GM23248 (cell line): ENCODE results near the gene NAT8L. TPM values are rescaled to one million over a fixed set of nuclear protein-coding genes. Genes with fewer than 3 reads are reported as not detected.

ENCODE experiments used
- DNase-seq: peaks from one replicate; pipeline ENCODE4 v3.0.0-alpha.2; 2015
- H2AFZ ChIP-seq: fragments of 200-600 bp; sonication (generic); 2 replicates; pipeline ENCODE4 v1.6.1; 2016; ENCODE audit warnings: antibody characterized with exemption
- H3F3A ChIP-seq: fragments of 200-600 bp; sonication (generic); 2 replicates; pipeline ENCODE4 v1.6.1; 2016; ENCODE audit warnings: mild to moderate bottlenecking, antibody characterized with exemption, mixed run types; ENCODE audit not compliant: insufficient read depth
- H3K27ac ChIP-seq: fragments of 200-600 bp; sonication (generic); 2 replicates; pipeline ENCODE4 v1.5.1; 2016; ENCODE audit warnings: mild to moderate bottlenecking
- H3K27me3 ChIP-seq: fragments of 200-600 bp; sonication (generic); replicated peaks from 2 replicates; pipeline ENCODE4 v1.6.1; 2016; ENCODE audit warnings: mild to moderate bottlenecking; ENCODE audit not compliant: insufficient read depth
- H3K36me3 ChIP-seq: fragments of 200-600 bp; sonication (generic); 2 replicates; pipeline ENCODE4 v1.6.1; 2016; ENCODE audit warnings: low read depth, mild to moderate bottlenecking
- H3K4me1 ChIP-seq: fragments of 200-600 bp; sonication (generic); 2 replicates; pipeline ENCODE4 v1.6.1; 2016; ENCODE audit warnings: mild to moderate bottlenecking; ENCODE audit not compliant: insufficient read depth
- H3K4me2 ChIP-seq: fragments of 200-600 bp; sonication (generic); one replicate; pipeline ENCODE4 v1.6.1; 2016; ENCODE audit warnings: mild to moderate bottlenecking; ENCODE audit not compliant: unreplicated experiment
- H3K4me3 ChIP-seq: fragments of 200-600 bp; sonication (generic); 2 replicates; pipeline ENCODE4 v1.5.1; 2016; ENCODE audit warnings: mild to moderate bottlenecking
- H3K79me2 ChIP-seq: fragments of 200-600 bp; sonication (generic); 2 replicates; pipeline ENCODE4 v1.6.1; 2016; ENCODE audit warnings: mild to moderate bottlenecking; ENCODE audit not compliant: insufficient read depth
- H3K9ac ChIP-seq: fragments of 200-600 bp; sonication (generic); 2 replicates; pipeline ENCODE4 v1.6.1; 2016; ENCODE audit warnings: mild to moderate bottlenecking
- H3K9me2 ChIP-seq: fragments of 200-600 bp; sonication (generic); 2 replicates; pipeline ENCODE4 v1.6.1; 2016; ENCODE audit warnings: mixed run types, mild to moderate bottlenecking, moderate library complexity; ENCODE audit not compliant: insufficient read depth
- H3K9me3 ChIP-seq: fragments of 200-600 bp; sonication (generic); one replicate; pipeline ENCODE4 v1.6.1; 2017; ENCODE audit warnings: low read depth
- H4K20me1 ChIP-seq: fragments of 200-600 bp; sonication (generic); 2 replicates; pipeline ENCODE4 v1.6.0; 2016; ENCODE audit not compliant: insufficient read depth
- EZH2 ChIP-seq: fragments of 200-600 bp; sonication (generic); IDR thresholded peaks from 2 replicates; pipeline ENCODE4 v1.6.1; 2018; ENCODE audit warnings: antibody characterized with exemption, mild to moderate bottlenecking; ENCODE audit not compliant: insufficient read depth, poor library complexity, severe bottlenecking
- EZH2phosphoT487 ChIP-seq: fragments of 200-600 bp; sonication (generic); IDR thresholded peaks from 2 replicates; pipeline ENCODE4 v1.6.1; 2018; ENCODE audit warnings: antibody characterized with exemption, moderate library complexity, mild to moderate bottlenecking, low read depth; ENCODE audit not compliant: insufficient read depth
- WGBS, 2 experiments: methylation state at CpG; one replicate each; pipeline ENCODE4 v1.1.6; 2015 to 2017; ENCODE audit warnings: low lambda C conversion rate in 2 of 2, low coverage in 1 of 2; ENCODE audit errors: missing lambda C conversion rate in 2 of 2; 5-methylcytosine and 5-hydroxymethylcytosine counted together
- in situ Hi-C: fragments of 300-500 bp; cut with MboI; formaldehyde crosslinking; loops from 2 replicates; pipeline ENCODE4 v1.15.0; 2020
- polyA plus RNA-seq: library from polyadenylated mRNA; unstranded; fragments of >200 nt; fragmentation: Nextera tagmentation; extraction: Ambion mirVana; gene quantifications from 2 replicates; pipeline ENCODE4 v1.2.1, GENCODE V29; 2016
- total RNA-seq: library from RNA; depleted of rRNA; stranded (reverse); fragments of >200 nt; shearing (Covaris generic); gene quantifications from 2 replicates; pipeline ENCODE4 v1.2.3, GENCODE V29; 2014

The NAT8L gene
- total and polyA plus RNA-seq, 2 experiments from 2014 or later: 0.03 TPM; not detected in 1

- in situ Hi-C loops: no loop called here
- TF ChIP-seq EZH2phosphoT487 (no peak), EZH2 (no peak)
- H4K20me1 ChIP-seq: no peaks in the 10 kb centered on the region
Observed at GRCh38 chr4:2082118-2082517, 23.0 kb downstream of the NAT8L start.

GRCh38 chr4:2082627-2083026, 23.5 kb downstream of the NAT8L start:
- no peak overlapping the region for H3K4me3 ChIP-seq
- TF ChIP-seq EZH2 (no peak), EZH2phosphoT487 (no peak)
- H3K27ac ChIP-seq: no peak overlapping the region
- H2AFZ ChIP-seq: no peak overlapping the region
- no peak overlapping the region for H3K4me2 ChIP-seq
- no peaks in the 10 kb centered on the region for H3K79me2 ChIP-seq
- no peak overlapping the region for H3K9ac ChIP-seq
- no peaks in the 10 kb centered on the region for H3K4me1 ChIP-seq
- no peaks in the 10 kb centered on the region for H3F3A ChIP-seq
- 79 to 85% methylated on average over 4 of the region's 4 CpGs for WGBS, 2 experiments
- DNase-seq: no peak
- no peaks in the 10 kb centered on the region for H3K27me3 ChIP-seq
- no peaks in the 10 kb centered on the region for H4K20me1 ChIP-seq
- in situ Hi-C loops: no loop called here
- H3K9me3 ChIP-seq: no peaks in the 10 kb centered on the region
- no peaks in the 10 kb centered on the region for H3K36me3 ChIP-seq
- no peaks in the 10 kb centered on the region for H3K9me2 ChIP-seq

More at GRCh38 chr4:2082118-2082517, 23.0 kb downstream of the NAT8L start:
- Histone ChIP-seq H3K4me3 (no peak overlapping the region), H3K27ac (no peak overlapping the region), H3K4me2 (no peak overlapping the region), H3K27me3 (no peaks in the 10 kb centered on the region), H3K36me3 (no peaks in the 10 kb centered on the region), H3K9me3 (no peaks in the 10 kb centered on the region), H3K4me1 (no peaks in the 10 kb centered on the region), H2AFZ (no peak overlapping the region), H3K9ac (no peak overlapping the region), H3K9me2 (no peaks in the 10 kb centered on the region), H3K79me2 (no peaks in the 10 kb centered on the region), H3F3A (no peaks in the 10 kb centered on the region)
- 85% methylated on average over 3 of the region's 3 CpGs for WGBS, 2 experiments
- DNase-seq: no peak

GRCh38 chr4:2083116-2083825, 24.1 kb downstream of the NAT8L start:
- no peaks in the 10 kb centered on the region for H3K9me2 ChIP-seq
- no peak overlapping the region for H3K4me2 ChIP-seq
- no peak overlapping the region for H2AFZ ChIP-seq
- no peaks in the 10 kb centered on the region for H3K27me3 ChIP-seq
- H3K79me2 ChIP-seq: no peaks in the 10 kb centered on the region
- H3K36me3 ChIP-seq: no peaks in the 10 kb centered on the region
- H3K9me3 ChIP-seq: no peaks in the 10 kb centered on the region
- no peak overlapping the region for H3K4me3 ChIP-seq
- in situ Hi-C loops: no loop called here
- 83 to 84% methylated on average over 15 of the region's 15 CpGs for WGBS, 2 experiments
- H3K27ac ChIP-seq: no peak overlapping the region
- TF ChIP-seq EZH2phosphoT487: no peak
- TF ChIP-seq EZH2: no peak
- no peaks in the 10 kb centered on the region for H3F3A ChIP-seq
- no peak for DNase-seq
- no peak overlapping the region for H3K9ac ChIP-seq
- no peaks in the 10 kb centered on the region for H3K4me1 ChIP-seq
- no peaks in the 10 kb centered on the region for H4K20me1 ChIP-seq

GRCh38 chr4:2083826-2084160, 24.7 kb downstream of the NAT8L start:
- H3K36me3 ChIP-seq: no peaks in the 10 kb centered on the region
- H3K4me2 ChIP-seq: no peak overlapping the region
- H3F3A ChIP-seq: no peaks in the 10 kb centered on the region
- H3K4me3 ChIP-seq: no peak overlapping the region
- no peaks in the 10 kb centered on the region for H3K9me3 ChIP-seq
- DNase-seq: no peak
- no peaks in the 10 kb centered on the region for H3K79me2 ChIP-seq
- no peaks in the 10 kb centered on the region for H4K20me1 ChIP-seq
- in situ Hi-C loops: no loop called here
- H3K27me3 ChIP-seq: no peaks in the 10 kb centered on the region
- no peak overlapping the region for H3K27ac ChIP-seq
- H3K9me2 ChIP-seq: no peaks in the 10 kb centered on the region
- no peak overlapping the region for H2AFZ ChIP-seq
- 87 to 88% methylated on average over 6 of the region's 6 CpGs for WGBS, 2 experiments
- no peak overlapping the region for H3K9ac ChIP-seq
- H3K4me1 ChIP-seq: no peaks in the 10 kb centered on the region
- TF ChIP-seq EZH2phosphoT487 (no peak), EZH2 (no peak)

- Histone ChIP-seq H3K4me2 (no peak overlapping the region), H3K4me1 (no peaks in the 10 kb centered on the region), H4K20me1 (no peaks in the 10 kb centered on the region), H3K27ac (no peak overlapping the region), H3K9me3 (no peaks in the 10 kb centered on the region), H3K36me3 (no peaks in the 10 kb centered on the region), H3K9ac (no peak overlapping the region), H2AFZ (no peak overlapping the region), H3K79me2 (no peaks in the 10 kb centered on the region), H3K9me2 (no peaks in the 10 kb centered on the region), H3K4me3 (no peak overlapping the region), H3F3A (no peaks in the 10 kb centered on the region), H3K27me3 (no peaks in the 10 kb centered on the region)
- 74 to 78% methylated on average over 13 of the region's 13 CpGs for WGBS, 2 experiments
- DNase-seq: peak; percentile 49
- in situ Hi-C loops: no loop called here
- TF ChIP-seq EZH2phosphoT487 (no peak), EZH2 (no peak)
Observed at GRCh38 chr4:2084316-2084715, 25.2 kb downstream of the NAT8L start.
